Measurements from ENCODE around the gene UPF3A.

DNA sequence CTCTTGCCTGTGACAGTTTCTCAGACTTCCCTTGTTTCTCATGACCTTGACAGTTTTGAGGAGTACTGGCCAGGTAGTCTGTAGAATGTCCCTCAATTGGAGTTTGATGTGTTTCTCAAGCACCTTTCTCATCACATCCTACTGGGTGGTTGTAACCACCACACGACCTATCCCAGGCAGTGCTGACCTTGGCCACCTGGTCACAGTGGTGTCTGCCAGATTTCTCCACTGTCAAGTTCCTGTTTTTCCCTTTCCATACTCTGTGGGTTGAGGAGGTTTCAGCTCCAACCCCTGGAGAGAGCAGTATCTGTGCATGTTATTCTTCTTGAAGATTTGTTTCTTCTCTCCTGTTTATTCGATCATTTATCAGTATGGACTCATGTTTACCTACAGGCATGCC, 8.4 kb upstream of the UPF3A start:
- TF ChIP-seq ZNF530 (tag by site-specific recombination; IDR thresholded peaks at IDR 0.05; ENCODE audit: low read depth) (no peak), ZNF140 (tag by site-specific recombination; IDR thresholded peaks at IDR 0.05) (no peak), SP2 (tag by site-specific recombination; IDR thresholded peaks at IDR 0.05) (no peak), ZNF658 (tag by site-specific recombination; IDR thresholded peaks at IDR 0.05) (no peak), YY1 (tag by site-specific recombination; IDR thresholded peaks at IDR 0.05) (no peak), ZNF76 (tag by site-specific recombination; IDR thresholded peaks at IDR 0.05; ENCODE audit: borderline replicate concordance, low read depth) (no peak), ZNF24 (tag by site-specific recombination; IDR thresholded peaks at IDR 0.05) (no peak), ZNF155 (tag by site-specific recombination; IDR thresholded peaks at IDR 0.05) (no peak)
- TF ChIP-seq, protein P1, sequence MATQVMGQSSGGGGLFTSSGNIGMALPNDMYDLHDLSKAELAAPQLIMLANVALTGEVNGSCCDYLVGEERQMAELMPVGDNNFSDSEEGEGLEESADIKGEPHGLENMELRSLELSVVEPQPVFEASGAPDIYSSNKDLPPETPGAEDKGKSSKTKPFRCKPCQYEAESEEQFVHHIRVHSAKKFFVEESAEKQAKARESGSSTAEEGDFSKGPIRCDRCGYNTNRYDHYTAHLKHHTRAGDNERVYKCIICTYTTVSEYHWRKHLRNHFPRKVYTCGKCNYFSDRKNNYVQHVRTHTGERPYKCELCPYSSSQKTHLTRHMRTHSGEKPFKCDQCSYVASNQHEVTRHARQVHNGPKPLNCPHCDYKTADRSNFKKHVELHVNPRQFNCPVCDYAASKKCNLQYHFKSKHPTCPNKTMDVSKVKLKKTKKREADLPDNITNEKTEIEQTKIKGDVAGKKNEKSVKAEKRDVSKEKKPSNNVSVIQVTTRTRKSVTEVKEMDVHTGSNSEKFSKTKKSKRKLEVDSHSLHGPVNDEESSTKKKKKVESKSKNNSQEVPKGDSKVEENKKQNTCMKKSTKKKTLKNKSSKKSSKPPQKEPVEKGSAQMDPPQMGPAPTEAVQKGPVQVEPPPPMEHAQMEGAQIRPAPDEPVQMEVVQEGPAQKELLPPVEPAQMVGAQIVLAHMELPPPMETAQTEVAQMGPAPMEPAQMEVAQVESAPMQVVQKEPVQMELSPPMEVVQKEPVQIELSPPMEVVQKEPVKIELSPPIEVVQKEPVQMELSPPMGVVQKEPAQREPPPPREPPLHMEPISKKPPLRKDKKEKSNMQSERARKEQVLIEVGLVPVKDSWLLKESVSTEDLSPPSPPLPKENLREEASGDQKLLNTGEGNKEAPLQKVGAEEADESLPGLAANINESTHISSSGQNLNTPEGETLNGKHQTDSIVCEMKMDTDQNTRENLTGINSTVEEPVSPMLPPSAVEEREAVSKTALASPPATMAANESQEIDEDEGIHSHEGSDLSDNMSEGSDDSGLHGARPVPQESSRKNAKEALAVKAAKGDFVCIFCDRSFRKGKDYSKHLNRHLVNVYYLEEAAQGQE (tag by site-specific recombination; IDR thresholded peaks at IDR 0.05), result no peak
- TF ChIP-seq, protein P2, sequence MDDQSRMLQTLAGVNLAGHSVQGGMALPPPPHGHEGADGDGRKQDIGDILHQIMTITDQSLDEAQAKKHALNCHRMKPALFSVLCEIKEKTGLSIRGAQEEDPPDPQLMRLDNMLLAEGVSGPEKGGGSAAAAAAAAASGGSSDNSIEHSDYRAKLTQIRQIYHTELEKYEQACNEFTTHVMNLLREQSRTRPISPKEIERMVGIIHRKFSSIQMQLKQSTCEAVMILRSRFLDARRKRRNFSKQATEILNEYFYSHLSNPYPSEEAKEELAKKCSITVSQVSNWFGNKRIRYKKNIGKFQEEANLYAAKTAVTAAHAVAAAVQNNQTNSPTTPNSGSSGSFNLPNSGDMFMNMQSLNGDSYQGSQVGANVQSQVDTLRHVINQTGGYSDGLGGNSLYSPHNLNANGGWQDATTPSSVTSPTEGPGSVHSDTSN (CRISPR knock-in tag; IDR thresholded peaks at IDR 0.05), result no peak
- TF ChIP-seq, protein P3, sequence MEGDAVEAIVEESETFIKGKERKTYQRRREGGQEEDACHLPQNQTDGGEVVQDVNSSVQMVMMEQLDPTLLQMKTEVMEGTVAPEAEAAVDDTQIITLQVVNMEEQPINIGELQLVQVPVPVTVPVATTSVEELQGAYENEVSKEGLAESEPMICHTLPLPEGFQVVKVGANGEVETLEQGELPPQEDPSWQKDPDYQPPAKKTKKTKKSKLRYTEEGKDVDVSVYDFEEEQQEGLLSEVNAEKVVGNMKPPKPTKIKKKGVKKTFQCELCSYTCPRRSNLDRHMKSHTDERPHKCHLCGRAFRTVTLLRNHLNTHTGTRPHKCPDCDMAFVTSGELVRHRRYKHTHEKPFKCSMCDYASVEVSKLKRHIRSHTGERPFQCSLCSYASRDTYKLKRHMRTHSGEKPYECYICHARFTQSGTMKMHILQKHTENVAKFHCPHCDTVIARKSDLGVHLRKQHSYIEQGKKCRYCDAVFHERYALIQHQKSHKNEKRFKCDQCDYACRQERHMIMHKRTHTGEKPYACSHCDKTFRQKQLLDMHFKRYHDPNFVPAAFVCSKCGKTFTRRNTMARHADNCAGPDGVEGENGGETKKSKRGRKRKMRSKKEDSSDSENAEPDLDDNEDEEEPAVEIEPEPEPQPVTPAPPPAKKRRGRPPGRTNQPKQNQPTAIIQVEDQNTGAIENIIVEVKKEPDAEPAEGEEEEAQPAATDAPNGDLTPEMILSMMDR (tag by site-specific recombination; IDR thresholded peaks at IDR 0.05), result no peak
- TF ChIP-seq, protein P4, sequence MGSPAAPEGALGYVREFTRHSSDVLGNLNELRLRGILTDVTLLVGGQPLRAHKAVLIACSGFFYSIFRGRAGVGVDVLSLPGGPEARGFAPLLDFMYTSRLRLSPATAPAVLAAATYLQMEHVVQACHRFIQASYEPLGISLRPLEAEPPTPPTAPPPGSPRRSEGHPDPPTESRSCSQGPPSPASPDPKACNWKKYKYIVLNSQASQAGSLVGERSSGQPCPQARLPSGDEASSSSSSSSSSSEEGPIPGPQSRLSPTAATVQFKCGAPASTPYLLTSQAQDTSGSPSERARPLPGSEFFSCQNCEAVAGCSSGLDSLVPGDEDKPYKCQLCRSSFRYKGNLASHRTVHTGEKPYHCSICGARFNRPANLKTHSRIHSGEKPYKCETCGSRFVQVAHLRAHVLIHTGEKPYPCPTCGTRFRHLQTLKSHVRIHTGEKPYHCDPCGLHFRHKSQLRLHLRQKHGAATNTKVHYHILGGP (tag by site-specific recombination; IDR thresholded peaks at IDR 0.05), result no peak
